NCI-H2029 (cell line): ENCODE measurements around the gene NTSR2.

Experiments used
- DNase-seq: peaks from one replicate; lab custom pipeline; 2025; lab: John Stamatoyannopoulos, UW

Gene NTSR2

DNA sequence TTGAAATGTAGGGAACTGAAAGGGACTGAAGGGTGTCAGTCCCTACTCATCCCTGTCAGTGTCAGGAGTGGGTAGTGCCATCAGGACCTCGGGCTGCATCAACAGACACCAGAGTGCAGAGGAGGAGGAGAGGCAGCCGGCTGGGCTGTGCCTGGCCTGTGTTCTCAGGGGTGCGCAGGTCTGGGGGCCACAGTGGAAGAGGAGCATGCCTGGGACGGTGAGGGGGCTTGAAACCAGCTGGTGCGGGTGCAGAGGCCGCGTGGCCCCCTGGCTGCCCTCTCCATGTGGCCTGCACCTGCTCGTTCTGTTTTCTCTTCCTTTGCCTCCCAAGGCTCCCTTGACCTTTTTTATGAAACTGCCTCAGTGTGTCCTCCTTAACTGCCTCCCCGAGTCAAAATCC lies 41.3 kb downstream of the NTSR2 start:
- no peak for DNase-seq

DNA sequence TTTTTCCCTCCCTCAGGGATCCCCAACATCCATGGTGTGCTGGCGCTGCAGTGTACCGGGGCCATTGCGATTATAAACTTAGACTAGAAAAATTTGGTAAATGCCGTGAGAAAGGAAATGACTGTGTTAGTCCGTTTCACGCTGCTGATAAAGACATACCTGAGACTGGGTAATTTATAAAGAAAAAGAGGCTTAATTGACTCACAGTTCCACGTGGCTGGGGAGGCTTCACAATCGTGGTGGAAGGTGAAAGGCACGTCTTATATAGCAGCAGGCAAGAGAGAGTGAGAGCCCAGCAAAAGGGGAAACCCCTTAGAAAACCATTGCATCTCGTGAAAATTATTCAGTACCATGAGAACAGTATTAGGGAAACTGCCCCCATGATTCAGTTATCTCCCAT lies 44.3 kb downstream of the NTSR2 start:
- DNase-seq: no peak

DNA sequence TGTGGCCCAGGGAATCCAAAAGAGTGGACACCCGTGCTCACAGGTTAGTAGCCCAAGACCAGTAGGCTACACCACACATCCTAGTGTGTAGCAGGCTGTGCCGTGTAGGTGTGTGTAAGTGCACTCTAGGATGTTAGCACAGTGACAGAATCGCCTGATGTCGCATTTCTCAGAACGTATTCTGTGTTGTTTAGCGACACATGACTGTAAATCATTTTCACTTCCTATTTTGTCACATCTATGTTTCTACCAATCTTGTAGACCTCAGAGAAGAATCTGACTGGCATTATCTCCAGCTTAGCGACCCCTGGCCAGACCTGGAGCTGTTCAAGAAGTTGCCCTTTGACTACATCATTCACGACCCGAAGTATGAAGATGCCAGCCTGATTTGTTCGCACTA lies 45.1 kb downstream of the NTSR2 start:
- DNase-seq: no peak

DNA sequence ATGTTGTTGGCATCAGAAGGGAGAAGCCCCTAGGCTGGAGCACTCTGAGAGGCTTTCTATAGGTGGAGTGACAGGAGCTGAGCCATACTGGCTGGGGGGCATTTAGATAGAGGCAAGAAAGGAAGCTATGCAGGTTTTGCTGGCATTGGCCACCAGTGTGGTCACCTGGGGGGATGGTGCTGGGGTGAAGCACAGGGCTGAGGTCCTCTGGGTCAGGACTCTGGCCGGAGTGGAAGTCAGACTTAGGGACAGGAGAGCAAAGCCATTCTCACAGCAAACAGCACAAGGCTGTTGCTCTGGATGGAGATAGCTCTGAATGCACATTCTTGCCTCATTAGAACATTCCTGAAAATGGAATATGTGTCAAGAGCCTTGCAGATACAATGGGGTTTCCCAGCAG lies 47.4 kb downstream of the NTSR2 start:
- no peak for DNase-seq

DNA sequence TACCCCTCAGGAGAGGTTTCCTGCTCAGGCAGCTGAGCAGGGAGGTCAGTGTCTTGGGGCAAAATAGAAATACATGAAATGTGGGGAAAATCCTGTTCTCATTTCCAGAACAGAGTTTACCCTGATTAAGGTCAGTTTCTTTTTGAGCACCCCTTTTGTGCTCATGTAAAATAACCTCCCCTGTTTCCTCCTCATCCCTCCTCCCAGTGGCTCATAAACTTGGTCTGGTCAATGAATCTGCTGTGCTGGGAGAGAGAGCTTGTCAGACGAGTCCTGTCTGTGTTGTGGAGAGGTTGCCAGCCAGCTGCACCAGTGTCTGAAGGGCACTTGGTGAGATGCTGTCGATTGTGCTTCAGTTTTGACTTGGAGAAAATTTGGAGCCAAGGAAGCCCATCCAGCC lies 48.6 kb downstream of the NTSR2 start:
- DNase-seq: no peak

DNA sequence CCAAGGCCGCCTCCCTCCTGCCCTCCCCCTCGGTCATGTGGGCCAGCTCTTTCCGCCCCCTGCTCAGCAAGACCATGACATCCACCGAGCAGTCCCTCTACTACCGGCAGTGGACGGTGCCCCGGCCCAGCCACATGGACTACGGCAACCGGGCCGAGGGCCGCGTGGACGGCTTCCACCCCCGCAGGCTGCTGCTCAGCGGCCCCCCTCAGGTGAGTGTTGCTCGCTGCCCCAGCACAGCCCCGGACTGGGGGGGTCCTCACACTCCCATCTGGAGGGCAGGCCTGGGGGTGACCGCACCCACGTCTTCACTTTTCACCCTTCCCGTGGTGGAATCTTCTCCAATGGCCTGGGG lies 51.3 kb downstream of the NTSR2 start:
- no peak for DNase-seq

DNA sequence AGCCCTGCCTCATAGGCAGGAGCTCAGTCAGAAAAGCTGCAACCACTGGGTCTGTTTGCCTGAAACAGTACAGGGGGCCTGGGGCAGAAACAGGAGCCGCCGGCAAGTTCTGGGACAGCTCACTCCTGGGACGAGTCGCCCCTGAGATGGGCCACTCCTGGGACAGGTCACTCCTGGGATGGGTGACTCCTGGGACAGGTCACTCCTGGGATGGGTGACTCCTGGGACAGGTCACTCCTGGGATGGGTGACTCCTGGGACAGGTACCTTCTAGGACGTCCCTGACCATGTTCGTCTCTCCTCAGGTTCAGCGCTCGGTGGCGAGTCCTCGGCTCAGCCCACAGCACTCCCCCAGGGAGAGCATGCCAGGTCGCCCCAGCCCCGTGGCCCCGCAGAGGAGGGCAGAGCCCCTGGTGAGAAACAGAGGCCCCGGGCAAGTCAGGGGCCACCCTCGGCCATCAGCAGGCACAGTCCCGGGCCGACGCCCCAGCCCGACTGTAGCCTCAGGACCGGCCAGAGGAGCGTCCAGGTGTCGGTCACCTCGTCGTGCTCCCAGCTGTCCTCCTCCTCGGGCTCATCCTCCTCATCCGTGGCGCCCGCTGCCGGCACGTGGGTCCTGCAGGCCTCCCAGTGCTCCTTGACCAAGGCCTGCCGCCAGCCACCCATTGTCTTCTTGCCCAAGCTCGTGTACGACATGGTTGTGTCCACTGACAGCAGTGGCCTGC lies 51.8 kb downstream of the NTSR2 start:
- no peak for DNase-seq

DNA sequence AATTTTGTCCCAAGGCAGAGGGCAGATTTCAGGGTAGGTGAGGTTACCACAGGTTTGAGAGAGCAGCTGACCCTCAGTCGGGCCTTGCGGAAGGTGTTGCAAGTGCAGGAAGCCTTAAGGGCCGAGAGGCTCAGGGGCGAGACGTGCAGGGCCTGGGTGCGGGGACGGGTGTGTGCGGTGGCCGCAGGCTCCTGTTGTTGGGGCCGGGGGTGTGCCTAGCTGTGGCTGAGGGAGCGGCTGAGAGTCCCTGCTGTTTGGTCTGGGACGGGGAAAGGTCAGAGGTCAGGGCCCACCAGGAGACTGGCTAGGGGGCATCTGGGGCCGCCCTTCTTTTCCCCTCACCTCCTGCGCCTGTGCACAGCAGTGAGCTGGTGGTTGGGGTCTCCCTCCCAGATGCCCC lies 52.5 kb downstream of the NTSR2 start:
- DNase-seq: no peak

DNA sequence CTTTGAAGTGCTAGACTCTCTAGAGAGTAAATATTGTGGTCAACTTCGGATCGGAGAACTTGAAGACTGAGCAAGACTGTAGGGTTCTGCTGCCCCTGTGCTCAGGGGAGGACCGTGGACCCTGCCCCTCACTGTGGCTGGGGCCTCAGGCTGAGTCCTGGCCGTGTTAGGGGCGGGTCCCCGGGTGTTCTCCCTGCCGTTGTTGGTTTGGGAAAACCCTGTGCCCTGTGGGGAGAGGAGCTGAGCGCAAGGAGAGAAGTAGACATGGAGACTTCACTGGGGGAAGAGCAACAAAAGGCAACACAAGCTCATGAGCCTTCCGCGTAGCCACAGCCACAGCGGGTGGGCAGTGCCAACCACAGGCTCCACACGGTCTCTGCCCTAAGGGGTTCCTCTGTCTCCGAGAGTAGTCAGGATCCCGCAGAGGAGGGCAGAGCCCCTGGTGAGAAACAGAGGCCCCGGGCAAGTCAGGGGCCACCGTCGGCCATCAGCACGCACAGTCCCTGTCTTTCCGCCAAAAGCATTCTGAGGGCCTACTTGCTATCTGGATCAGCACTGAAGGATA lies 53.1 kb downstream of the NTSR2 start:
- no peak for DNase-seq

DNA sequence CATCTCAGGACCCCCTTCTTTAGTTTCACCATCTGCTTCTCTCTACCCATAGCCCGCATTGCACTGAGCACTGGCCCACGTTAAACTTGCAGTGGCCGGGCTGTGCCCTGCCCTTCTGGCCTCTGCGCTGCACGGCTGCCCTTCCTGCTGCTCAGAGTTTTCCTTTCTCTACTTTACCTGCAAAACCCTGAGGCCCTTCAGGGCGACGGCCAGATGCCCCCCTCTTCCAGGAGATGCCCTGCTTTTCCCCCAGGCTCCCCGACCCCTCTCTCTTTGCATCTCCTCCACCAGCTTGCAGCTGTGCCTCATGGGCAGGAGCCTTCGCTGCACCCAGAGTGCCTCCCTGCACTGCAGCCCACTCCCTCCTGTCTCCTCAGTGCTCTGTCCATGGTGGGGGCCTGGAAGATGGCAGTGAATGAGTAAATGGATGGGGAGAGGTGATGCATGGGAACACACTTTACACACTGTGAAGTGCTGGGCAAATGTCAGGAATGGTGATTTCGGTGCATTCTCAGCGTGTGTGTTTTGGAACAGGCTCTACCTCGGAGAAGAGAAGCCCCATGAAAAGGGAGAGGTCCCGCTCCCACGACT lies 53.8 kb downstream of the NTSR2 start:
- DNase-seq: no peak

DNA sequence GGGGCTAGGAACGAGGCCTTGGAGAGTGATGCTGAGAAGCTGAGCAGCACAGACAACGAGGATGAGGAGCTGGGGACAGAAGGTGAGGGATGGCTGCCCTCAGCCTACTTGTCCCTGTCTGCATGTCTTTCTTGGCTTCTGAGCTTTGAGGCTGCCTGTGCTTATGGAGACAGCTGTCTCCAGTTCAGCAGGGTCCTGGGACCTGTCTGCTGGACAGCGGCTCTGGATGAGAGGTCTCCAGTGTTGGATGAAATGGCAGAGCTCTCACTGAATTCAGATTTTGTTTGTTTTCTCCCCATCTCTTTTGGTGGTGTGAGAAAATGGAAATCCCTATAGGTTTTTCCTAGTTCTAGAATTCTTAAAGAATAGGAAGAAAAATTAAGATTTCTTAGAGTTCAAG lies 54.8 kb downstream of the NTSR2 start:
- no peak for DNase-seq

DNA sequence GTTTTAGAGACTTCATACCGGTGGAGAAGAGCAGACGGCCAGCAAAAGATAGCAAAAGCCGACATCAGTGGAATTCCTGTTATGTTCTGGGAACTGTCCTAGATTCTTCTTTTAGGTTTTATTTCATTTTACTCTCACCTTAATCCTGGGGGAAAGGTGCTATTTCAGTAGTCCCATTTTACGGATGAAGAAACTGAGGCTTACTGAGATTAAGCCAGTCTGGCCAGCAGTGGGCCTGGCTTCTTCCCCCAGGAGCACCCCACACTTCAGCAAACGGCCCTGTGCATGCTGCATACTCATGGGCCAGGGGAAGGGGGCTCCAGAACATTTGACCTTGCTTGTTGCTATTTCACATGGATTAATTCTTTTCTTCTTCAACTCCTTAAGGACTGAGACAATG lies 56.7 kb downstream of the NTSR2 start:
- DNase-seq: no peak

DNA sequence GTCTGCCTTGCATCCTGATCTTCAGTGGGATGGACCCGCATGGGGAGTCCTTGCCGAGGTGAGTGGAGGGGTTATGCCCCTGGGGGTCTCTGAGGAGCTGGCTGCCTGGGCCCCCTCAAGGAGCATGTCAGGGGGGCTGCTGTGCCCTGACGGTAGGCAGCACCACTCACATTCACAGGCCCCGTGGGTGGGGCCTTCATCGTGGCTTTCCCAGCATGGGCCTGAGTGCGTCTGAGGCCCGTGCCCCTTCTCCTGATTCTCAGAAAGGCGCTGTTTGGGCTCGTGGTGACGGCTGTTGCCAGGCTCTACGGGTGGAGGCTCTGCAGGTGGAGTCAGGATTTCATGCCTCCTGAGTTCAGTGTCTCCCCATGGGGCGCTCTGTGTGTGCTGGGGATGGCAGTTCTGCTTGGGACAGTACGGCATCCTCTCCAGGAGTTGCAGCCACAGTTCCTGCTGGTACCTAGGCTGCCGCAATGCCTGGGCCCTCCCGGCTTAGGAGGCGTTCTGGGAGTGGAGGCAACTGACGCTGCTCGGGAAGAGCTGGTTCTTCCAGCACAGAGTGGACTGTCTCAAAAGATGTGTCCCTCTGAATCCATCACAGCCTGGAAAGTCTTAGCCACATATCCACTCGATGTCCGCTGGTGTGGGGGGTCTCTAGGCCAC lies 57.3 kb downstream of the NTSR2 start:
- DNase-seq: no peak

DNA sequence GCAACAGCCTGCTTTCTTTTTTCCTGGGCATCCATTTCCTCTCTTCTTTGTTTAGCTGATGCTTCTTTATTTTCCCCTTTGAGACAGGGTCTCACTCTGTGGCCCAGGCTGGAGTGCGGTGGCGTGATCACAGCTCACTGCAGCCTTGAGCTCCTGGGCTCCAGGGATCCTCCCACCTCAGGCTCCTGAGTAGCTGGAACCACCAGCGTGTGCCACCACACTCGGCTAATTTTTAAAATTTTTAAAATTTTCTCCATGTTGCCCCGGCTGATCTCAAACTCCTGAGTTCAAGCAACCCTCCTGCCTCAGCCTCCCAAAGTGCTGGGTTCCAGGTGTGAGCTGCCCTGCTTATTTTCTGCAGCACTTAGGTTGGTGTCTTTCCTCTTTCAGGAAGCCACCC lies 58.7 kb downstream of the NTSR2 start:
- DNase-seq: no peak

DNA sequence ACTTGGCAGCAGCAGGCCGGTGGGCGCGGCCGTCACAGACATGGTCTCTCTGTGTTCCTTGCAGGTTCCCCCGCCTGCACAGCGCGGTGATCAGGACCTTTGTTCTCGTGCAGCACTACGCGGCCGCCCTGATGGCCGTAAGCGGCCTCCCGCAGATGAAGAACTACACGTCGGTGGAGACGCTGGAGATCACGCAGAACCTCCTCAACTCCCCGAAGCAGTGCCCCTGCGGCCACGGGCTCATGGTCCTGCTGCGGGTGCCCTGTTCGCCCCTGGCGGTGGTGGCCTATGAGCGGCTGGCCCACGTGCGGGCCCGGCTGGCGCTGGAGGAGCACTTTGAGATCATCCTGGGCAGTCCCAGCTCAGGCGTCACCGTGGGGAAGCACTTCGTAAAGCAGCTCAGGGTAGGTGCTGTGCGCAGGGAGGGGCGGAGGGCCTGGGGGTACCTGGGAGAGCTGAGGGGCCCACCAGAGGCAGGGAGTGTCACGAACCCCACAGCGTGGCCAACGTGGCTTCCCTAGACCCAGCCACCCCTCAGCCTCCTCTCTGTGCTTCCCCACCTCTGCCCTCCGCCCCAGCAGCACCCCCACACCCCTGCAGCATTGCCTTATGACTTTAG lies 59.3 kb downstream of the NTSR2 start:
- no peak for DNase-seq
